Large intestine (tissue), 3 donors: Measurements from ENCODE around the gene PEF1. TPM values are rescaled to one million over a fixed set of nuclear protein-coding genes. Genes with fewer than 3 reads are reported as not detected.

Source experiments
- DNase-seq, 2 donors: peaks; one replicate each; pipeline versions ENCODE4 v3.0.0 to v3.0.0-alpha.2; 2013
- H3K27ac ChIP-seq: one replicate; pipeline ENCODE4 v1.5.1; 2013; ENCODE audit warnings: low read length
- H3K27me3 ChIP-seq: 2 replicates; pipeline ENCODE4 v1.6.1; 2013; ENCODE audit warnings: low read length; ENCODE audit not compliant: control insufficient read depth, insufficient read depth
- H3K36me3 ChIP-seq: 2 replicates; pipeline ENCODE4 v1.6.1; 2013; ENCODE audit warnings: low read length; ENCODE audit not compliant: control insufficient read depth, insufficient read depth
- H3K4me1 ChIP-seq: one replicate; pipeline ENCODE4 v1.6.1; 2013; ENCODE audit warnings: low read length; ENCODE audit not compliant: control insufficient read depth, insufficient read depth
- H3K4me3 ChIP-seq: one replicate; pipeline ENCODE4 v1.5.1; 2013; ENCODE audit warnings: low read length
- H3K9me3 ChIP-seq: one replicate; pipeline ENCODE4 v1.6.1; 2013; ENCODE audit warnings: mild to moderate bottlenecking, low read depth, low read length, moderate library complexity; ENCODE audit not compliant: control insufficient read depth
- WGBS: methylation state at CpG from one replicate; pipeline ENCODE4 v1.1.5; 2013; ENCODE audit warnings: low lambda C conversion rate; ENCODE audit not compliant: insufficient coverage; 5-methylcytosine and 5-hydroxymethylcytosine counted together
- polyA plus RNA-seq: library from polyadenylated mRNA; unstranded; fragments of 120-200 nt; gene quantifications from one replicate; pipeline ENCODE4 v1.2.1, GENCODE V29; 2013

PEF1 gene
- polyA plus RNA-seq, 1 donor: 57.4 TPM

DNA sequence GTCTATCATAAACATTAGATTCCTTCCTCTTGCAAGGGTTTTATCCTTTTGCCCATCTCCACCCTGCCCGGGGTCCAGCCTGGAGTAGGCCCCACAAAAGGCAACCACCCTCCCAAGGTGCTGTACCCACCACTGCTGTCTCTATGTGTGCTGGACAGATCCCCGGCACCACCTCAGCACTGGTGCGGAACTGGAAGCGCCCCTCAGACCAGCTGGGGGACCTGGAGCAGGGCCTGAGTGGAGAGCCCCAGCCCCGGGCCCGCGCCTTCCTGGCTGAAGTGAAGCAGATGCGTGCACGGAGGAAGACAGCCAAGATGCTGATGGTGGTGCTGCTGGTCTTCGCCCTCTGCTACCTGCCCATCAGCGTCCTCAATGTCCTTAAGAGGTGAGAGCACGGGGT is 21.3 kb downstream of the PEF1 start:
- no peak for DNase-seq
- H3K4me1 ChIP-seq: no peaks in the 10 kb centered on the region
- H3K9me3 ChIP-seq: no peaks in the 10 kb centered on the region
- peaks cover 7% of the 10 kb centered on the region for H3K27me3 ChIP-seq
- H3K4me3 ChIP-seq: no peak overlapping the region
- peaks cover 18% of the 10 kb centered on the region for H3K36me3 ChIP-seq
- H3K27ac ChIP-seq: no peak overlapping the region
- WGBS: no CpG with 5 or more reads among the region's 12 CpGs

DNA sequence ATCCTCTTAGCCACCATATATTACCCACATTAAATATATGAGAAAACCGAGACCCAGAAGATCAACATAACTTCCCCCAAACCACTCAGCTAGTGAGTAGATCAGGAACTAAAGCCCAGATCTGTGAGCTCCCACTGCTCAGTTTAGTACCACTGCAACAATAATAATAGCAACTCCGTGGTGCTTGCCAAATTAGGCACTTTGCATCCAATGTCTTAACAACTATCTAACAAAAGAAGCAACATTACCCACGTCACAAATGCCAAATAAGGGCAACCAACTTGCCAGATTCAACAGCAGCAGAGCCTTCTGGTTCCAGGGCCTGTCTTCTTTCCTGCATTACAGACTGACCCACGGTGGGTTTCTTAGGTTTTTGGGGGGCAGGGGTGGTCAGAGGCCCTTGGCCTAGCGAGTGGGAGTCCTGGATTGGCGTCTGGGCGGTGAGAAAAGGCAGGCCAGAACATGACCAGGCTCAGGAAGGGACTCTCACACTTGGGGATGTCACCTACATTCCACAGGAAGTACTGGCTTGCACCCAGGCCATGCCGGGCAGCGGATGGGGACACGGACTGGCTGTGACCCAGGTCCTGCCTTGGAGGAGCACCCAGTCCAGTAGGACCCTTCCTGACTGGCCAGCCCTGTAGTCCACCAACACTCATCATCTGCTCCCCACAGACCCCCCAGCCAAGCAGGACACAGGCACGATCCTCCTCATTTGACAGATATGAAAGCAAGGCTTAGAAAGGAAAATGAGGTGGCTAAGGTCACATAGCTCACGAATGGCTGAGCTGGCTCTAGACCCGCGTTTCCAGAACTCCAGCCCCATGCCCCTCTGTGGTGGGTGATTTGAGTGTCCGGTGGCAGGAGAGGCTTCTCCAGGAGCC is 22.6 kb downstream of the PEF1 start:
- Histone ChIP-seq H3K27ac (no peak overlapping the region), H3K27me3 (peaks cover 16% of the 10 kb centered on the region), H3K36me3 (peaks cover 7% of the 10 kb centered on the region), H3K4me3 (no peak overlapping the region), H3K4me1 (peaks cover 6% of the 10 kb centered on the region), H3K9me3 (no peaks in the 10 kb centered on the region)
- WGBS: 100% methylated on average over 2 of the region's 15 CpGs
- no peak for DNase-seq

DNA sequence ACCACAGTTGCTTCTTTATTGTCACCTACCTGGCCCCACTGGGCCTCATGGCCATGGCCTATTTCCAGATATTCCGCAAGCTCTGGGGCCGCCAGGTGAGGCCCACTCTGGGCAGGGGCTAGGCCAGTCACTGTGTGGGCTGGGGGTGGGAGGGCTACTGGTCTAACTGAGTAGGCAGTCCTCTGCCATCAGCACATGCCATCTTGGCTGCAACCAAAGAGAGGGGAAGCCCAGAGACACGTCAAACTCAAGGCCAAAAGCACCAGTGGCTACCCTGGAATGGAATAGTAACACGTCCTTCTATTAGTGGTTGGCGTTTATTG is 23.2 kb downstream of the PEF1 start:
- H3K4me1 ChIP-seq: peaks cover 6% of the 10 kb centered on the region
- no peak overlapping the region for H3K27ac ChIP-seq
- peaks cover 21% of the 10 kb centered on the region for H3K27me3 ChIP-seq
- peaks cover 3% of the 10 kb centered on the region for H3K36me3 ChIP-seq
- H3K4me3 ChIP-seq: no peak overlapping the region
- no CpG with 5 or more reads among the region's 5 CpGs for WGBS
- no peaks in the 10 kb centered on the region for H3K9me3 ChIP-seq
- DNase-seq: no peak

DNA sequence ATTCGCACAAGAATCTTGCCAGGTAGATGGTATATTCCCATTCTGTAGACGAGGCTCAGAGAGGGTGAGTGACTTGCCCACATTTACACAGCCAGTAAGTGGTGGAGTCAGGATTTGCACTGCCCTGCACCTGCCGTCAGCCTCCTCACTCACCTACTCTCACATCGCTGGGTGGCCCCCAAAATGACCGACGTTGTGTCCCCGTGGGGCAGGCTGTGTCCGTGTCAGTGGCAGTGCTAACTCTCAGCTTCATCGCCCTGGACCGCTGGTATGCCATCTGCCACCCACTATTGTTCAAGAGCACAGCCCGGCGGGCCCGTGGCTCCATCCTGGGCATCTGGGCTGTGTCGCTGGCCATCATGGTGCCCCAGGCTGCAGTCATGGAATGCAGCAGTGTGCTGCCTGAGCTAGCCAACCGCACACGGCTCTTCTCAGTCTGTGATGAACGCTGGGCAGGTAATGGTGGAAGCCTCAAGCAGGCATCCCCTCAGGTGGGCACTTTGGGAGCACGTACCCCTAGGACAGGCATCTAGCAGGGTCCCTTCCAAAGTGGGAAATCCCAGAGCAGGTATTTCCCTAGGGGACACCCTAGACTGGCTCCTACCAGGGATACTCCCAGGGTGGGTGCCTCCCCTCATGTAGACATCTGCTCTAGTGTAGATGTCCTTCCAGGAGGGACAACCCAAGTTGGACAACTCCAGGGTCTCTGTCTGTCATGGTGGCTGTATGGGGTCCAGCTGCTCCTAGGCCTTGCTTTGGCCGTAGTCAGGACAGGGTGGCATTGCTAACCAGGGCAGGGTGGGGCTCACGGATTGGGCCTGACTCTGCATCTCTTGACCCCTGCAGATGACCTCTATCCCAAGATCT is 23.8 kb downstream of the PEF1 start:
- peaks cover 6% of the 10 kb centered on the region for H3K4me1 ChIP-seq
- H3K9me3 ChIP-seq: no peaks in the 10 kb centered on the region
- no peak overlapping the region for H3K27ac ChIP-seq
- H3K36me3 ChIP-seq: peaks cover under 1% of the 10 kb centered on the region
- WGBS: no CpG with 5 or more reads among the region's 20 CpGs
- no peak overlapping the region for H3K4me3 ChIP-seq
- H3K27me3 ChIP-seq: peaks cover 22% of the 10 kb centered on the region
- no peak for DNase-seq

DNA sequence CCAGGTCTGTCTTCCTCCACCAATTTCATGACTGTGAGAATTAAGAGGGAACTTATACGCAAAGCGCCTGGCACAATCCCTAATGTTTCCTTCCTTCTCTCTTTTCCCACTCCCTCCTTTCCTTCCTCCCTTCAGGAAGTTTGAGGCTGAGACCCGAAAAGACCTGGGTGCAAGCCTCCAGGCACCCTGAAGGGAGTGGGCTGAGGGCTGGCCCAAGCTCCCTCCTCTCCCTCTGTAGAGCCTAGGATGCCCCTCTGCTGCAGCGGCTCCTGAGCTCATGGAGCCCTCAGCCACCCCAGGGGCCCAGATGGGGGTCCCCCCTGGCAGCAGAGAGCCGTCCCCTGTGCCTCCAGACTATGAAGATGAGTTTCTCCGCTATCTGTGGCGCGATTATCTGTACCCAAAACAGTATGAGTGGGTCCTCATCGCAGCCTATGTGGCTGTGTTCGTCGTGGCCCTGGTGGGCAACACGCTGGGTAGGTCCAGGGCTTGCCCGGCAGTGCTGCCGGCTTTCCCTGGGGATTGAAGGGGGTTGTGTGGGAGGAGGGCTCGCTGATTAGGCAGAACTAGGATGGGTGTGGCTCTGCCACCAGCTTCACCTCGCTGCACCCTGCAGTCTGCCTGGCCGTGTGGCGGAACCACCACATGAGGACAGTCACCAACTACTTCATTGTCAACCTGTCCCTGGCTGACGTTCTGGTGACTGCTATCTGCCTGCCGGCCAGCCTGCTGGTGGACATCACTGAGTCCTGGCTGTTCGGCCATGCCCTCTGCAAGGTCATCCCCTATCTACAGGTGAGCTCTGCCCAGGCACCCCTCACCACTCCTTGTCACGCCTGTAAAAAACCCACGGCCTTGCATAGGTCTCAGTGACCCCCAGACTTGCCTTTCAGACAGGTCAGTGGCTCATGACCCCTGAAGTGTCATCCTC is 25.5 kb downstream of the PEF1 start:
- no peak overlapping the region for H3K4me3 ChIP-seq
- DNase-seq: no peak
- H3K4me1 ChIP-seq: peaks cover 6% of the 10 kb centered on the region
- H3K9me3 ChIP-seq: no peaks in the 10 kb centered on the region
- no CpG with 5 or more reads among the region's 23 CpGs for WGBS
- no peak overlapping the region for H3K27ac ChIP-seq
- peaks cover 22% of the 10 kb centered on the region for H3K27me3 ChIP-seq
- H3K36me3 ChIP-seq: no peaks in the 10 kb centered on the region

DNA sequence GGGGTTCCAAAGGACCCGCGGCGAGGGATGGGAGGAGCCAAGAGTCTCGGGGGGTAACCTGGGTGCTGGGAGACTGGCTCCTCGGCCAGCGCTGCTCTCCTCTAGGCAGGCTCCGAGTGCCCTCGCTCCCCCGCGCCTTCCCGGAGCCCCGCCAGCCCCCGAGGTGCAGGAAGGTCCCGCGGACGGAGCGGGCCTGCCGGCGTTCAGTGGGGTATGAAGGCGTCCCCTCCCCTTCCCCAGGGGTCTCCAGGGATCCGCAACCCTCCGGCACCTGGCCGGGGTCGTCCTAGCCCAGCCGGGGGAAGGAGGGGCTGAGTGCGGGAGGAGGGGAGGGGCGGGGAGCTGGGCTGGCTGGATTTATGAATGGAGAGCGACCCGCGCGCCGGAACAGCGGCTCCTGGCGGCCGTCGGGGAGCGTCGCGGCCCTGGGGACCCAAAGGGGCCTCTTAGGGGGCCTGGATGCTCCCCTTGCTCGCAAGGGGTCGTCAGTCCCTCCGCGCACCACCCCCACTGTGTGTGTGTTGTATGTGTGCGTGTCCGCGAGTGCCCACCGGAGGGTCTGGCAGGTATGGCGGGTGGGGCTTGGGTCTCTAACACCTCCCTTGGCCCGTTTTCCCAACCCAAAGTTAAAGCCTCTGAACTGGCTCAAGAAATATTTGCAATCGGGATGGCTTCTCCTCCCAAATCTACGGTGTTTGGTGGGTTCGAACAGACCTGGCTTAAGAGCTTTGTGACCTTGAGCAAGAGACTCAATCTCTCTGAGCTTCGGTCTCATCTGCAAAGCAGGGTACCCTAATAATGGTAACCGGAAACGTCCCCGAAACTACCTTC is 26.5 kb downstream of the PEF1 start:
- Histone ChIP-seq H3K4me3 (peak overlapping the region; percentile 57), H3K36me3 (no peaks in the 10 kb centered on the region), H3K9me3 (no peaks in the 10 kb centered on the region), H3K27ac (no peak overlapping the region), H3K4me1 (peaks cover 6% of the 10 kb centered on the region), H3K27me3 (peaks cover 22% of the 10 kb centered on the region)
- DNase-seq: peak; percentile 48 to 61
- no CpG with 5 or more reads among the region's 56 CpGs for WGBS

DNA sequence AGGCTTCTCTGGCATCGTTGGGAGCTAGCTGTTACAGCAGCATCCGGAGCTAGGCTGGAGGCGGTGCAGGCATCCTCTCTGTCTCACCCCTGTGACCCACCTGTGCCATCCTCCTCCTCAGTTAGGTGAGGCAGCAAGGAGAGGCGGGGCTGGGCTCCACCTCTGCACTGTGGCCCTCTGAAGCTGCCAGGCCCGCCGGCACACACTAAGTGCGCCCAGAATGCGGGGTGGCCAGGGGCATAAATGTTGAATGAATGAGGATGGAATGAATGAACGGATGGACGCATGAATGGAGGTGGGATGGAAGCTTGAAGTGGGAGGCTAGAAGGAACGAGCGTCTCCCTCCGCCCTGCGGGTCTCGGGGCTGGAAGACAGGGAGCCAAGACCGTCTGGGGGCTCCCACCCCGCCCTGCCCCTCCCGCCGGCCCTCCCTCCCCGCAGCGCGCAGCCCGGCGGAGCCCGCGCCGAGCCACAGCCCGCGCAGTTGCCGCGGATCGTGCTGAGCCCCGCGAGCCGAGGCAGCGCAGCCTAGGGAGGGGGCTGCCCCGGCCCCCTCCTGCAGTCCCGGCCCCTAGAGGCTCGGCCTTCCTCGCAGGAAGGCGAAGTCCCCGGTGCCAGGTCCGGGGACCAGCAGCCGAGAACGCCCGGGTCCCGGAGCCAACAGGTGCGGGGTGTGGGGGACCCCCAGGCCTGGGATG is 27.3 kb downstream of the PEF1 start, which contains the start of gene HCRTR1:
Gene HCRTR1, plus strand, starts transcription at position 472 of the 698 bp plus-strand sequence. CDS start 1,504 bp downstream, outside the sequence.
- no peak for DNase-seq
- Histone ChIP-seq H3K27ac (no peak within 1 kb of the TSS), H3K4me3 (peak within 1 kb of the TSS; percentile 57), H3K9me3 (no peaks in the 10 kb centered on the region), H3K27me3 (peaks cover 22% of the 10 kb centered on the region), H3K36me3 (no peaks in the 10 kb centered on the region), H3K4me1 (peaks cover 6% of the 10 kb centered on the region)
- WGBS: no CpG with 5 or more reads among the region's 48 CpGs

DNA sequence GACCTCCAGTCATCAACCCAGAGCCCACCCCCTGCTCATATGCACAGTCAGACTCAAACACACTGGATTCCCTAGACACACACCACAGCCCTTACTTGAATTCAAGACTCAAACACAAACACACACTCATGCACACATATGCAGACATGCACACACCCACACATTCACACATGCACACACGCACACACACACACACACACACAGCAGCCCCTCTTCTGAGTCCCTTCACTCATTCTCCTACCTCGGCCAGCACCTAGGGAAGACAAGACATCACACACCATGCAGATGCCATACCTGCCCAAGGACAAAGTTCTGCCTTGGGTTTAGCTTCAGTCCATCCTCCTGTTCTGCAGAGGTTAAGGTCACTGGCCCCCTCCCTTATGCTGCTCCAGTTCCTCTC is 28.7 kb downstream of the PEF1 start:
- DNase-seq: no peak
- no peak overlapping the region for H3K27ac ChIP-seq
- H3K36me3 ChIP-seq: no peaks in the 10 kb centered on the region
- no CpG with 5 or more reads among the region's 2 CpGs for WGBS
- no peak overlapping the region for H3K4me3 ChIP-seq
- peaks cover 22% of the 10 kb centered on the region for H3K27me3 ChIP-seq
- H3K9me3 ChIP-seq: no peaks in the 10 kb centered on the region
- H3K4me1 ChIP-seq: peaks cover 6% of the 10 kb centered on the region

DNA sequence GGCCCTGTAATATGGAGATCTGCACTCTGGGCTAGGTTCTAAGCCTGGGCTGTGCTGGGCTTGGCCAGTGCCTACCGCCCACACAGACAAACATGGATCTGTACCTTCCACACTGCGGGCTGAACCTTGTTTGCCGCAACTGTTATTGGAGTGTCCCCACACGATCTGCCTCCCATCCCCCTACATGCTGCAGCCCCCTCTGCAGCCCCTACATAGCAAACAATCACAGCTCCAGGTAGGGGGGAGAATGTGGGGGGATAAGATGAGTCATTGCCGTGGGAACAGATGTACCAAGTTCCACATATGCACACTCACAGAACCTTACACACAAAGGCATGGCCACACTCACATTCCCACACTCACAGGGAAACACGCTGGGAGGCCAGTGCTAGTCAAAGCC is 29.3 kb downstream of the PEF1 start:
- H3K4me3 ChIP-seq: no peak overlapping the region
- no peak for DNase-seq
- H3K27ac ChIP-seq: no peak overlapping the region
- peaks cover 6% of the 10 kb centered on the region for H3K4me1 ChIP-seq
- no peaks in the 10 kb centered on the region for H3K36me3 ChIP-seq
- H3K27me3 ChIP-seq: peaks cover 22% of the 10 kb centered on the region
- H3K9me3 ChIP-seq: no peaks in the 10 kb centered on the region
- no CpG with 5 or more reads among the region's 6 CpGs for WGBS
